Measurements from ENCODE around the gene SLC9A7.

The SLC9A7 gene

DNA sequence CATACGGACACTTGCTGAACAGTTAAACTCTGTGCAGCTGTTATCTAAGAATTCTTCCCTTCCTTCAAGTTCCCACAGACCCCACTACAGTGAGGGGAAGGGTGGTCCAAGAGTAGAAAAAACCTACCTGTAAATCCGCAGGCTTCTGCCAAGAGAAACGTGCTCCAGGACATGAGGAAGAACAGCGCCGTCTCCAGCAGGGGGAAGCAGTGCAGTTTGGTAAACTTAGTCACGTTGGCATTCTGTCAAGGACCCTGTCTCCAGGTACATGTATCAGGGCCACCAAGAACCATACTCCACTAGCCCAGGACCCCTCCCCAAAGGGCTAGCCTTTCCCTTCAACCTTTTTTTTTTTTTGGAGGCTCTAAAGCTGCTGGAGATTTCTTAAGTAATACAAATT, 105.4 kb downstream of the SLC9A7 start:
- DNase-seq (ENCODE audit: low spot score) (no peak), FAIRE-seq (no peak)

DNA sequence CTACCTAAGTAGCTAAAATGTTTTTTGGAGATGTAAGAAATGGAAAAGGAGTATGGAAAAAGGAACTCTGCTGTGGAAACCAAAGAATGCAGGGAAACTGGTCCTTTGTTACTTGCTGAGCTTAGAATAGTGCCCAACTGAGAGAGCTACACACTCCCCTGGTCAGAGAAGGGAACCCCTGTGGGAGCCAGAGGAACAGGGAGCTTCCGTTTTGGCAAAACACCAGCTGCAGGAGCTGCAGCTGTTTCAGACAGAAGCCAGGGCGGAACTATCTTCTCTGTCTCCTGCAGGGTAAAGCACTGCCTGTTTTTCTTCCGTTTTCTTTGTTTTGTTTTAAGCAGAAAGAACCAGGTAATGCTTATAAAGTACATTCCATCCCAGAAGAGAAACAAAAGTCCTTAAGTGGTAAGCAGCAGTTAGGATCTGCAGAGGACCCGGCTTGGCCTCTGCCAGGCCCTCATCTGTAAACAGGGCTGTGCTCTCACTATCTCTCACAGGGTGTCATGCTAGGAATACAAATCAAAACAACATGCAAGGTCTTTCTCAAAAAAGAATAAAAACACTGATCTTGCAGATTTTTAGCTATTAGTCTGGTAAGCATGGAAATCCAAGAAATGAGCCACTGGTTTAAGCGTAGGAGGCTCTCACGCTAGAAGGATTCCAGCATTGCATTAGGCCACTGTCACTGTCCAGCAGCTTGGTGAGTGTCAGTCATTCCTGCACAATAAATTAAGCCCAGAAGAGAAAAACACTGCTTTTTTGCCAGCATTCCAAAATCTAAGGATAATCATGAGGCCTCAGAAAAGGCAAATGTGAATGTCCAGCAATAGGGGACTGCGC, 109.3 kb downstream of the SLC9A7 start:
- FAIRE-seq (no peak), DNase-seq (ENCODE audit: low spot score) (no peak)

DNA sequence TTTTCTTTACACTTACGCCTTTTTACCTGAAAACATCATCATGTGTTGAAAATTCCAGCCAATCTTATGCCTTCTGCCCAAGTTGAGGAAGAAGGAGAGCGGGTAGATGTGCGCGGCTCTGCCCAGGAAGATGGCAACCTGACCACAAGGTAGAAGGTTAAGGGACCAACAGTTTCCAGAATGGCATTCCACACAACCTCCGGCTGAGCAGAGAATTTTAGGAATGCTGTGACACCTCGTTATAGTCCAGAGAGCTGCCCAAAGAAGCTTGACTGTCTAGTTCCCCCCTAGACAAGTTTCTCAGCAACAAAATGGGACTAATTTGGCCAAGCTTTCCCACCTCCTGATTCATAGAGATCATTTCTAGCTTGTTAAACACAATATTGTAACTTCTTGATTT, 110.3 kb downstream of the SLC9A7 start:
- FAIRE-seq = no peak
- DNase-seq (ENCODE audit: low spot score) = no peak

DNA sequence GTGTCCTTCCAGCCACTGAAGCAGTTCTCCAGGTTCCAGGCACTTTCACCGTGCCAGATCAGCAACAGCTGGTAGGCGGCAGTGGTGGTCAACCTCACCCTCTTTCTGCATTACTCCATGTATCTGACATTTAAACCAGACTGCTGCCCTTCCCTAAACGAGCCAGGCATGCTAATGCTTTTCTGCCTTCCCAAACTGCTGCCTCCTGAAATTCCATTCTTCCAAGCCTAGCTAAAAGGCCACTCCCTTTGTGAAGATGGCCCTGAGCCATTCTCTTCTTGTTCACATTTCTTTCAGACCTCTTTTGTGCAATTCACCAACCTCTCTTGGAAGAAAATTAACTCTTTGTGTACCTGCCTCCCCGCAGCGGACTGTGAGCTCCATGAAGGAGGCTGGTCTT, 111.7 kb downstream of the SLC9A7 start:
- DNase-seq (ENCODE audit: low spot score) (no peak), FAIRE-seq (no peak)

DNA sequence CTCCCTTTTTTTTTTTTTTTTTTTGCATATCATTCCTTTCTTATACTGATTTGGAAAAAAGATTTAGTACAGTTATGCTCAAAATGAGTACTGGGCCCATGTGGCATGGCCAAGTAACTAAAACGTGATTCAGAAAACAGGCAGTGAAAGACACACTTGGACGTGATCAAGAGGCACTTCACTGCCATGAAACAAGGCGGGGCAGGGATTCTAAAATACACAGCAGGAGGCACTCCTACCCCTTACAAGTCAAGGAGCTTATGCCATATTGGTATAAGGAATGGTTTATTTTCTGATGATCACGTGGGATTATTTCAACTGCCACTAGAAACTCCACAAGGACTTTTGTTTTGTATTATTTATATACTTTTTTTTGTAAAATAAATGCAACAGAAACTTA, 113.3 kb downstream of the SLC9A7 start:
- no peak for FAIRE-seq
- DNase-seq (ENCODE audit: low spot score) = no peak

DNA sequence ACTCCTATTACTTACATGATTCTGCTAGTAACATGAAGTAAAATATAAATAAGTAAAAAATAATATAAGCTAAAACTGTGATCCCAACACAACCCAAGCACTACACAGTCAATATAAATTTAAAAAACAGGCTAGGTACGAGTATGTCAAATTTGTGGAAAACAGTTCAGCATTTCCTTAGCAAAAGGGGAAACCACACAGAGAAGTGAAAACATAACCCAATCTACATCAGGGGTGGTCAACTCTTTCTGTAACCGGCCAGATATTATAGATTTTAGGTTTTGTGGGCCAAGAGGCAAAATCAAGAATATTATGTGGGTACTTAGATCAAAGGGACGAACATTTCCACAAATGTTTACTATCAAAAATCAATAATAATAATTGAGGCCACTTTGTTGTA, 115.3 kb downstream of the SLC9A7 start:
- FAIRE-seq (no peak), DNase-seq (ENCODE audit: low spot score) (no peak)

DNA sequence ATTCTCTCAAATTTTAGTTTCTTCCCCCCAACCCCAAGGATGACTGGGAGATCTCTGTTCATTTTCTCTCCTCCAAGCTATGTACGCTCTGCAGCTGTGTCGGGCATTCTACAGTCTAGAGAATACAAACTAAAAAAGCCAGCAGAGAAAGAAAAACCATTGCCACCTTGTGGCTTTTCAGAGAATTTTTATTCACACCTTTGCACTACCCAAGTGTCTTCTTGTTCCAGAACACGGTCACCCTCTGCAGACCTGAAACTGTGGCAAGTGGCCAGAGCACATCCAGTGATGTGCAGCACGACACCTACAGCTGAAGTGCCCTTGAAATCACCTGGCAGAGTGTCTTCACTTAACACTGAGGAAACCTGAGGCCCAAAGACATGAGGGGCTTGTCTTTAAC, 116.8 kb downstream of the SLC9A7 start:
- no peak for FAIRE-seq

DNA sequence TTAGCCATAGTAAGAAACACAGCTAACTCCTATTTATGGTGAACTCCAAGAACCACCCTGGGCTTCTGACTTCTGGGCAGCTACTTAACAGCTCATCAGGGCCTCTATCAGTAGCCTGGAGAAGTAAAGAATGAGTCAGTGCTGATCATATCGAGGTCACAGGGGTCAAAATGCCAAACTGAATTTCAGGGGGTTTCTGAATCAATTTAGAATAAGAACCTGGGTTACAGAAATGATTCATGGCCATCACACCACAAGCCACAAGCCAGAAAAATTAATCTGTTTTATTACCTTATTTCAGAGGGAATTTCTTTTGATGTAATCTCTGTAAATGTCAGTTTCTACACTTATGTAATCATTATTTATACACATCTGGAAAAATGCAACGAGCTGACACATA, 121.0 kb downstream of the SLC9A7 start:
- FAIRE-seq = peak; percentile 87
- DNase-seq (ENCODE audit: low spot score) = peak; percentile 71

More for the DNA sequence above, 116.8 kb downstream of the SLC9A7 start:
- no peak for DNase-seq (ENCODE audit: low spot score)

DNA sequence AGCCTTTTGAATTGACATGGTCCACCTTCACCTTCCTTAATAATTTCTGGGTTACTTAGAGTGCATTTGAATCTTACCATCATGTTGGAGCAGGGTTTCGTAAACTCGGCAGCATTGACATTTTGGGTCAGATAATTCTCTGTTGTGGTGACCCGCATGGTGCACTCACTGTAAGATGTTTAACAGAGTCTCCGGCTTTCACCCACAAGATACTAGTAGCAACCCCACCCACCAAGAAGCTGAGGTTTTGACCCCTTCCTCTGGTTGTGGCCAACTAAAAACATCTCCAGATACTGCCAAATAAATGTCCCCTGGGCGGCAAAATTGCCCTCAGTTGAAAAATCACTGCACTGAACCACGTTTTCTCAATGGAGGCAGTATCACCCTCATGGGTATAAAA, 122.7 kb downstream of the SLC9A7 start:
- DNase-seq (ENCODE audit: low spot score) = no peak
- FAIRE-seq = no peak

DNA sequence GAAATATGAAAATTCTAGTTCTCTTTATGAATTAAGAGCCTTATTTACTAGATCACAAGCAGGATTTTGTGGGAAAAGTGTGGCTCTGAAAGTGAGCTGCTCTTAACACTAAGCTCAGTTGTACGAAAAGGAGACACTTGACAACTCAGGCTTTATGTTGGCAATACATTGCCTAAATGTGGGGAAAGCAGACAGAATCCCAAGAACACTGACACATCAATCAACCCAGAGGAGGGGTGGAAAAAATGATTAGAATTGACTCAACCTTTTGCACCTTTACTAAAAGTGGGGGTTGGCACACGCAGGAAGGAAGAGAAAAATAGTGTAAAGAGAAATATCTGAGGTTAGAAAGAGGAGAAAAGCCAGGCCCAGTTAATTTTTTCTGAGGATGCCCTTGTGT, 123.7 kb downstream of the SLC9A7 start:
- DNase-seq (ENCODE audit: low spot score) = no peak
- FAIRE-seq = no peak

DNA sequence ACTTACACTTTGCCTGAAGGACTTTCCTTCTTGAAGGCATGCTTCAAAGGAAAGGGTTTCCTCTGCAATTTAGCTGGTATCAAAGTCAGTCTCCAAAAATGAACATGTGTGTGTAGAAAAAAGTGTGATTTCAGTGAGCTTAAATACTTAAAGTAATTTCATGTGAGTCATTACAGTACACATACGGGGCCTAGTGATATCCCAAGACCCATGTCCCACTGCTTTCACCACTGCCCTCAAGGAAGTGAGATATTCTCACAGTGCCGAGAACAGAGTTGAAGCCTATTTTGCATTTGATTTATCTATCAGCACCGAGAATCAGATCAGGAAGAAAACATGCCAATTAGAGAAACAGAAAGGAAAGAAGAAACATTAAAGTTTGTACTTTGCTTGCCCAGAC, 124.3 kb downstream of the SLC9A7 start:
- DNase-seq (ENCODE audit: low spot score) (no peak), FAIRE-seq (no peak)

DNA sequence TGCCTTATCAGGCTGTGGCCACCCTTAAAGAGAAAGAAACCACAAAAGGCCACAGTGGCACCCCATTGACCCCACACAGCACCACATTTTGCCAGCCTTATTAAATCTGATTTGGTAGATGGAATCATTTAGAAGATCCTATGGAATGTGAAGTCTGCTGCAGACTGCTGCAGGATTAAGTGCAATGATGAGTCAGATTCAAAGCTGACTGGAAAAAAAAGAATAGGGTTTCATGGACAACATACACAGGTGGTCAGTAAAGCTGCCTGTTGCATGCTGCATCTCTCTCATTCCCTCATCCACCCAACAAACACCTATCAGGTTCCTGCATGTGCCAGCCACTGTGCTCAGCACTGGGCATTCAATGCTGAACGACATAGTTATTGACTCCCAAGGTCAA, 128.8 kb downstream of the SLC9A7 start:
- no peak for DNase-seq (ENCODE audit: low spot score)

DNA sequence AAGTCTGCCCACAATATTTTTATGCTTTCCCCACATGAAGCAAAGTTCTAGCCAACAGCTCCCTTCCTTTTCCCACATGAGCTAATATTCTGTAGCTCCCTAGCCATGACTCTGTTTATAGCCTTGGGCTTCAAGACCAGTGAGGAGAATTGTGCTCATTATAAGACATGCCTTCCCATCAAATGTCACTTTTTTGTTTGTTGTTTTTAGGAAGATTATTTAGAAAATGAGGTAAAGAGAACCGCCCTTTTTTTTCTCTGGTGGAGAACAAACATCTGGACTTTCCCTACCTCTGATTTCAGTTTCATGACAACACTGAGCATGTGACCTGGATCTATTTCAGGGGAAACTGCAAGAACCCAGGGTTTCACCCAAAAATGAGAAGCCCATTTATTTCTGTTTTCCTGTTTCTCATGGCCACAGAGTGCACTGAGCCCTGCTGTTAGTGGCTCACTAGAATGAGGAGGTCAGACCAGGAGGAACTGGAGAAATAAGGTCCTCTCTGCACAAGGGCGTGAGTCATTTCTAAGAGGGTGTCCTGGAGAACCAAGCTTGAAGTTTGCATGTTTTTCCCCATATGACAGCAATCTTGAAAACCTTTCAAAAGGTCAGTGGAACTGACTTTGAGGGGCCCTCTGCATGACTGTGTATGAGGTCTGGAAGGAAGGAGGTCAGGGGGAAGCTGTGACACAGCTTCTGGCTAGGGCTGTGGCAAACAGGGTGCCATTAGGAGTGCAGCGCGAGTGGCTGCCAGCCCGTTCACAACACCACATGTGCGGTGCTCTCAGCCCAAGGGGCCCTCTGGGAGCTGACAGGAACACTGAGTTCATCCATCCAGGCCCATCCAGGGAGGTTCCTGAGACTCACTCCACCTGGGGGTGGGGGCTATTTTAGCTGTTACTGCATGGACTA, 130.2 kb downstream of the SLC9A7 start:
- no peak for DNase-seq (ENCODE audit: low spot score)
- FAIRE-seq = no peak

More for the DNA sequence above, 128.8 kb downstream of the SLC9A7 start:
- no peak for FAIRE-seq

DNA sequence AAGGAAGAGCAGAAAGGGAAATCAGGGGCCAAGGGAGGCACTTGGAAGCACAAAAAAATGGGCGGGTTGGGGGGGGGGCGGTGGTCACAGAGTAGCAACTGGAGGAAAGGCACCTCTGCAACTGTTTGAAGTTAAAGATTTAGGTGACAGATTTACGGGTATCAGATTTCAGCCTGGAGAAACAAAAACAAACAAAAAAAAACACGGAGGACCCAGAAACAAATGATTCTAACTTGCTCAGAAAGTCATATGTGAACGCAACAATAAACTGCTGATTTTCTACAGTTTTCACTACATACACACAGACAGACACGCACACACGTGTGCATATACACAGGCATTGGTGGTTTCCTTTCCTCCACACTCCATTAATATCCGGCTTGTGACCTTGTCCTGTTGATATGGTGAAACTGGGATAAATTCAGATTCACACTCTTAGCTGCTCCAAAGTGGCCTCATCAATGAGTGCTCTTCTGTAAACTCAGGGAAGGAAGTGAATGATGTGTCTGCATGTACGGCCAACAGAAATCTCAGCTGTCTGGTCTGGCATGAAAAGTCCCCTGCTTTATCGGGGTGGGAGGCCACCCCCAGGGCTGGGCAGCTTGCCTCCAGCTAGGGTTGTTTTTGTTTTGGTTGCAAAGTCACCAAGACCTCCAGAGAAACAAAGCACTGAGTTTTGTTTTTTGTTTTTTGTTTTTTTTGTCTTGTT, 131.1 kb downstream of the SLC9A7 start:
- DNase-seq (ENCODE audit: low spot score) (no peak), FAIRE-seq (no peak)

DNA sequence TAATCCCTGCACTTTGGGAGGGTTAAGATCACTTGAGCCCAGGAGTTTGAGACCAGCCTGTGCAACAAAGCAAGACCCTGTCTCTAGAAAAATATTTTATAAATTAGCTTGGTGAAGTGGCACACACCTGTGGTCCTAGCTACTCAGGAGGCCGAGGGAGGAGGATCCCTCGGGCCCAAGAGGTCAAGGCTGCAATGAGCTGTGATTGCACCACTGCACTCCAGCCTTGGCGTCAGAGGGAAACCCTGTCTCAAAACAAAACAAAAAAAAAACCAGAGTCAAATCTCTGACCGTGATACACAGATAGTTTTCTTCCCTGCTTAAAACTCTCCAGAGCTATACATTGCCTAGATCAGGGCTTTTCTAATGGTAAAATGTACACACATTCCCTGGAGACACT, 131.9 kb downstream of the SLC9A7 start:
- DNase-seq (ENCODE audit: low spot score) = no peak
- FAIRE-seq = no peak

DNA sequence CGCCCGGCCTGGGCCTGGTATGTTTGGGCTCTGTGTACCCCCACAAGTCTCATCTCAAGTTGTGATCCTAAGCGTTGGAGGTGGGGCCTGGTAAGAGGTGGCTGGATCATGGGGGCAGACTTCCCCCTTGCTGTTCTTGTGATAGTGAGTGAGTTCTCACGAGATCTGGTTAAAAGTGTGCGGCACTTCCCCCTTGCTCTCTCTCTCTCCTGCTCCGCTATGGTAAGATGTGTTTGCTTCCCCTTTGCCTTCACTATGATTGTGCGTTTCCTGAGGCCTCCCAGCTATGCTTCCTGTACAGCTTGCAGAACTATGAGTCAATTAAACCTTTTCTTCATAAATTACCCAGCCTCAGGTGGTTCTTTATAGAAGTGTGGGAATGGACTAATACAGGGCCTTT, 132.4 kb downstream of the SLC9A7 start:
- DNase-seq (ENCODE audit: low spot score) (no peak), FAIRE-seq (no peak)

DNA sequence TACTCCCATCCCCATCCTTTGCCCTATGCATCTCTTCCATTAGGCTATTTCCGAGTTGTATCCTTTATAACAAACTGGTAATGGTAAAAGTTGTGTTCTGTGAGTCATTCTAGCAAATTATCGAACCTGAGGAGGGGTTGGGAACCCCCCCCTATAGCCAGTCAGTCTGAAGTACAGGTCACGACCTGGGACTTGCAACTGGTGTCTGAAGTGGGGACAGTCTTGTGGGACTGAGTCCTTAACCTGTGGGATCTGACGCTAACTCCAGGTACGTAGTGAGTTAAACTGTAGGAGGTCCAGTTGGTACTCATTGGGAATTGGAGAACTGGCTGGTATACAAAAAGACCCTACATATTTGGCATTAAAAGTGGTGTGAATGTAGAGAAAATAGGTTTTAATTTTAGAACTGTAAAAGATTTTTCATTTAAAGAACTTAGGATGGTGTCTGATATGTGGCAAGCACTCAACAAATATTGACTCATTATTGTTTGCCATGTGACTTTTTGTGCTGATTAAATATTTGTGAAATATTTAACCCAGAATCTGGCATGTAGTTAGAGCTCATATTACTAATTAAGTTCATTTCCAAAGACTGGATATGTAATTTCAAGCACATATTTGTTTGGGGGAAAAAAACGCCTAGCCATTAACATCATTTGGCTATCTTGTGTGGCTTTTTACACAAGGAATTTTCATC, 134.7 kb downstream of the SLC9A7 start:
- DNase-seq (ENCODE audit: low spot score) (no peak), FAIRE-seq (no peak)

DNA sequence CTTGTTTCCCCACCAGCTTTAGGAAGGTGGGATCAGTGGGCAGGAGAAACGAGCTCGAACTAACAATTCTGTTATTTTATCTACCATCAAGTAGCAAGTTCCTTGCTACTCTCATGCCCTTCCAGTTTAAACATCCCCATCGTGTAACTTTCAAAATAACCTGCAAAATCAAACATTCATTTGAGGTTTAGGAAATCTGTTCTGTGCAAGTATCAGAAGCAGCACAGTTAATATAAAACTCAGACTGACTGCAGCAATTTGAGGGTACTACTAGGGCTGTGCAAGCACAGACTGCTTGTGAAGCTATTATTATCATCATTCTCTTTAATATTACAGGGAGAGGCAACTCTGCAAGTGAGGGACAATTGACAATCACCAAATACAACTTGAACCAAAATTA, 137.3 kb downstream of the SLC9A7 start:
- DNase-seq (ENCODE audit: low spot score) = no peak
- FAIRE-seq = no peak

DNA sequence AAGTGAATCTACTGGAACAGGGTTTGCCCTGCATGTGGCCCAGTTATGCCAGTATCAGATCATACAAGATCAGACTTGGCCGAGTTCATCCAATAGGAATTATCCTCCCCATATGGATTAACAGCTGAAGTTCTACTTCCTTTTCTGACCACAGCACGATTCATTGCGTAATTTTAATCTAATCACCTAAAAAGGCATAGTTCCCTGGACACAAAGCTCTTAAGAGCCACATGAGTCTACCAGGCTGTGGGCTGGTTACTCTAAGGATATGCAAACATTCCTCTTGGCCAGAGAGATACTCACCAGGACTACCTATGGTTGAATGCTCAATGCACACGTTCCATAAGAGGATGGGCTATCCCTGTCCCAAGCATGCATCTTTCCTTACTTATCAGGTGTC, 138.4 kb downstream of the SLC9A7 start:
- FAIRE-seq (no peak), DNase-seq (ENCODE audit: low spot score) (no peak)

DNA sequence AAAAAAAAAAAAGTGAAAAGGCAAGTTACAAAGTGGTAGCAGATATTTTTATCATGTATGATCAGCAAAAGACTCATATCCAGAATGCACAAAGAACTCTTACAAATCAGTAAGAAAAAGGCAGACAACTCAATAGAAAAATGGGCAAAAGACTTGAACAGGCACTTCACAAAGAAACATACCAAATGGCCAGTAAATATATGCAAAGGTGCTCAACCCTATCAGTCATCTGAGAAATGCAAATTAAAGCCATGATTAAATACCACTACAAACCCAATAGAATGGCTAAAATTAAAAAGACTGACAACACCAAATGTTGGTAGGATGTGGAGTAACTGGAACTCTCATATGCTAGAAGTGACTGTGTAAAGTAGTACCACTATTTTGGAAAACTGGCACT, 140.0 kb downstream of the SLC9A7 start:
- DNase-seq (ENCODE audit: low spot score) (no peak), FAIRE-seq (no peak)

DNA sequence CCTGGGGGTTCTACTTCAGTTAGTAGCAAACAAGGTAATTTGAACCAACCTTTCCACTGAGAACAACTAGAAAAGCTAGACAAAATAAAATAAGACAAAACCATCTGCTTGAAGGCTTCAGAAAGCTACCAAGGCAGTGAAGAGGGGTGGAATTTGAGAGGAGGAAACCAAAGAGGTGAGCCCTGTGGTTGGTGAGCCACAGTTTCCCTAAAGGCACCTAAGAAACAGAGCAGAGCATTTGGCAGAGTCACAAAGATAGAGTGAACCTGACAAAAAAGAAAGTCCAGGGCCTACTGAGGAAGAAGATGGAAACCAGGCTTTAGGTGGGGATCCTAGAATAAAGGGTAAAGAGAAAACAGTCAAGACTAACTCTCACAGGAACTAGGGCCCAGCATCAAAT, 141.0 kb downstream of the SLC9A7 start:
- DNase-seq (ENCODE audit: low spot score) = no peak
- no peak for FAIRE-seq

All from RCC 7860 (cell line).